ENCODE data around the gene TRIP11. TPM values are rescaled to one million over a fixed set of nuclear protein-coding genes. Genes with fewer than 3 reads are reported as not detected.

Gene TRIP11
- total RNA-seq, 1 donor from 2014 or later = 28.4 TPM

DNA sequence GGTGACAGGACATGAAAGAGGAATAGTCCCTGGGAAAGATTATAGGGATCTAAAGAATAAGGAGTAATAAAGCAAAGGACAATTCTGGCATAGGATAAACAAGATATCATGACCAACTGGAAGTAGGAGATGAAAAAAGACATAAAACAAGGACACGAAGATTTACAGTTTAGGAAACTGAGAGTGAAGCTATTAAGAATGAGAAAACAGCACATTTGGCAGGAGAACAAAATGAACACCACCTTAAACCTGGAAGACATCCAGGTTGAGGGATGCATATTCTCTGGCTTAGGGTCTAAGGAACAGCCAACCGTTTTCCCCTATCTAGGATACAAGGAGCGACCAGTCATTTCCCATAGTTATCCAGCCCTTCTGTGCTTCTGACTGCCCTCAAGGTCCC is 1.9 kb downstream of the TRIP11 start:
- H3K4me1 Mint-ChIP-seq = peaks cover 21% of the 10 kb centered on the region
- TF ChIP-seq EZH2phosphoT487 (IDR thresholded peaks at IDR 0.05) (no peak), EZH2 (IDR thresholded peaks at IDR 0.05) (no peak)
- TF ChIP-seq, protein P1, sequence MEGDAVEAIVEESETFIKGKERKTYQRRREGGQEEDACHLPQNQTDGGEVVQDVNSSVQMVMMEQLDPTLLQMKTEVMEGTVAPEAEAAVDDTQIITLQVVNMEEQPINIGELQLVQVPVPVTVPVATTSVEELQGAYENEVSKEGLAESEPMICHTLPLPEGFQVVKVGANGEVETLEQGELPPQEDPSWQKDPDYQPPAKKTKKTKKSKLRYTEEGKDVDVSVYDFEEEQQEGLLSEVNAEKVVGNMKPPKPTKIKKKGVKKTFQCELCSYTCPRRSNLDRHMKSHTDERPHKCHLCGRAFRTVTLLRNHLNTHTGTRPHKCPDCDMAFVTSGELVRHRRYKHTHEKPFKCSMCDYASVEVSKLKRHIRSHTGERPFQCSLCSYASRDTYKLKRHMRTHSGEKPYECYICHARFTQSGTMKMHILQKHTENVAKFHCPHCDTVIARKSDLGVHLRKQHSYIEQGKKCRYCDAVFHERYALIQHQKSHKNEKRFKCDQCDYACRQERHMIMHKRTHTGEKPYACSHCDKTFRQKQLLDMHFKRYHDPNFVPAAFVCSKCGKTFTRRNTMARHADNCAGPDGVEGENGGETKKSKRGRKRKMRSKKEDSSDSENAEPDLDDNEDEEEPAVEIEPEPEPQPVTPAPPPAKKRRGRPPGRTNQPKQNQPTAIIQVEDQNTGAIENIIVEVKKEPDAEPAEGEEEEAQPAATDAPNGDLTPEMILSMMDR (IDR thresholded peaks at IDR 0.05) = no peak
- no peak overlapping the region for H3K27ac Mint-ChIP-seq
- Histone ChIP-seq H3K27ac (no peak overlapping the region), H3K79me2 (ENCODE audit: low read depth) (peaks cover 76% of the 10 kb centered on the region), H3F3A (ENCODE audit: low read depth) (peaks cover 18% of the 10 kb centered on the region), H3K27me3 (no peaks in the 10 kb centered on the region), H4K20me1 (ENCODE audit: low read depth) (peaks cover 8% of the 10 kb centered on the region), H3K4me1 (peaks cover 12% of the 10 kb centered on the region), H3K9me3 (ENCODE audit: low read depth) (no peaks in the 10 kb centered on the region), H2AFZ (replicated peaks) (no peak overlapping the region), H3K9ac (no peak overlapping the region), H3K36me3 (peaks cover 4% of the 10 kb centered on the region), H3K4me3 (peak overlapping the region; percentile 88), H3K4me2 (peak overlapping the region; percentile 96)
- H3K4me3 Mint-ChIP-seq = peak overlapping the region; percentile 95
- peaks cover 4% of the 10 kb centered on the region for H3K9me3 Mint-ChIP-seq
- no peaks in the 10 kb centered on the region for H3K27me3 Mint-ChIP-seq (ENCODE audit: insufficient read depth, low read depth)
- peaks cover 11% of the 10 kb centered on the region for H3K36me3 Mint-ChIP-seq
- no peak for DNase-seq (ENCODE audit: low spot score)

DNA sequence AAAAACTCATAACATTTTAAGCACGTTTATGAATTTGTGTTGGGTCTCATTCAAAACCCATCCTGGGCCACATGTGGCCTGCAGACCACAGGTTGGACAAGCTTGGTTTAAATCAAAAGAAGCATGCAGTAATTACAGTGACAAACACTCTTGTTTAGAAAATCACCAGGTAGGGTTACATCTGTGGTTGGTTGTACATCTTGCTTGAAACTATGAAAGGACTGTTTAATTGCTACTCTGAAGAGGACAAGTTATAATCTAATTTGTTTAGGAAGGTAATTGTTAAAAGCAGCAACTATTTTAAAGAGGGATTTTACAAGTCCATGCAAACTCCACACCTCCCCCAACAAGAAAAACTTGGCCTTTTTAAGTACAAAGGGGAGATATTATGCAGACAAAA is 4.0 kb downstream of the TRIP11 start:
- Histone ChIP-seq H3K27me3 (no peaks in the 10 kb centered on the region), H3K4me3 (no peak overlapping the region), H3K9ac (no peak overlapping the region), H4K20me1 (ENCODE audit: low read depth) (peaks cover 8% of the 10 kb centered on the region), H3K4me2 (no peak overlapping the region), H2AFZ (replicated peaks) (no peak overlapping the region), H3K79me2 (ENCODE audit: low read depth) (peaks cover 72% of the 10 kb centered on the region), H3F3A (ENCODE audit: low read depth) (peaks cover 18% of the 10 kb centered on the region), H3K36me3 (peaks cover 14% of the 10 kb centered on the region), H3K27ac (no peak overlapping the region), H3K4me1 (peaks cover 12% of the 10 kb centered on the region), H3K9me3 (ENCODE audit: low read depth) (no peaks in the 10 kb centered on the region)
- H3K9me3 Mint-ChIP-seq = peaks cover 4% of the 10 kb centered on the region
- no peak overlapping the region for H3K27ac Mint-ChIP-seq
- H3K4me3 Mint-ChIP-seq = no peak overlapping the region
- peaks cover 20% of the 10 kb centered on the region for H3K4me1 Mint-ChIP-seq
- H3K27me3 Mint-ChIP-seq (ENCODE audit: insufficient read depth, low read depth) = no peaks in the 10 kb centered on the region
- H3K36me3 Mint-ChIP-seq = peaks cover 13% of the 10 kb centered on the region
- TF ChIP-seq EZH2phosphoT487 (IDR thresholded peaks at IDR 0.05) = no peak
- TF ChIP-seq, protein P1 (IDR thresholded peaks at IDR 0.05) = no peak
- no peak for TF ChIP-seq EZH2 (IDR thresholded peaks at IDR 0.05)
- no peak for DNase-seq (ENCODE audit: low spot score)

DNA sequence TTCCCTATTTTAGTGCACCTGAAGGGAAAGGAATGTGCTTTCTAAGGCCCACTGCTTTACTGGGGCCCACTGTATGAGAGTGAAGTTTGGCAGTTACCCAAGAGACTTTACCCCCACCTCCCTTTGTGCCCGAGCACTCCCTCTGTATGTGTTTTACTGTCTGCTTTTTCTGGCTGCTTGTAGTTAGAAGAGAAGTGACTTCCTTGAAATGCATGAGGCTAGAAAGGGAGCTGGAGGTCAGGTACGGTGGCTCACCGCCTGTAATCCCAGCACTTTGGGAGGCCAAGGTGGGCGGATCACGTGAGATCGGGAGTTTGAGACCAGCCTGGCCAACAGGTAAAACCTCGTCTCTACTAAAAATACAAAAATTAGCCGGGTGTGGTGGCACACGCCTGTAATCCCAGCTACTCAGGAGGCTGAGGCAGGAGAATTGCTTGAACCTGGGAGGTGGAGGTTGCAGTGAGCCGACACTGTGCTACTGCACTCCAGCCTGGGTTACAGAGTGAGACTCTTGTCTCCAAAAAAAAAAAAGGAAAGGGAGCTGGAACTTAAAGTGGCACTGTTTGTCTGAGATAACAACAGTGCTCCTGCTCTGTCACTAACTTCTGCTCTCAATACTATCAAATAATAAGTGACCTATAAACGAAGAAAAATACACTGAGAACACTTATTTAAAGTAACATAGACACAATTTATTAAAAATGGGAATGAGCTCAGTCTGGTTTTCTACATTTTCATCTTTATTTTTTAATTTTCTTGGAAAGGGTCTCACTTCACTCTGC is 5.8 kb downstream of the TRIP11 start:
- H4K20me1 ChIP-seq (ENCODE audit: low read depth) = peaks cover 8% of the 10 kb centered on the region
- H3K9ac ChIP-seq = no peak overlapping the region
- H3K27ac ChIP-seq = no peak overlapping the region
- no peak for DNase-seq (ENCODE audit: low spot score)
- no peak overlapping the region for H2AFZ ChIP-seq (replicated peaks)
- no peaks in the 10 kb centered on the region for H3K9me3 ChIP-seq (ENCODE audit: low read depth)
- H3K4me1 Mint-ChIP-seq = peaks cover 17% of the 10 kb centered on the region
- H3K4me2 ChIP-seq = no peak overlapping the region
- H3F3A ChIP-seq (ENCODE audit: low read depth) = peaks cover 3% of the 10 kb centered on the region
- no peak overlapping the region for H3K27ac Mint-ChIP-seq
- H3K4me3 Mint-ChIP-seq = no peak overlapping the region
- H3K36me3 ChIP-seq = peaks cover 14% of the 10 kb centered on the region
- H3K79me2 ChIP-seq (ENCODE audit: low read depth) = peaks cover 65% of the 10 kb centered on the region
- no peaks in the 10 kb centered on the region for H3K27me3 ChIP-seq
- H3K36me3 Mint-ChIP-seq = peaks cover 13% of the 10 kb centered on the region
- peaks cover 12% of the 10 kb centered on the region for H3K4me1 ChIP-seq
- H3K4me3 ChIP-seq = no peak overlapping the region
- no peaks in the 10 kb centered on the region for H3K27me3 Mint-ChIP-seq (ENCODE audit: insufficient read depth, low read depth)
- H3K9me3 Mint-ChIP-seq = peaks cover 4% of the 10 kb centered on the region
- TF ChIP-seq EZH2phosphoT487 (IDR thresholded peaks at IDR 0.05) = no peak
- TF ChIP-seq, protein P1 (IDR thresholded peaks at IDR 0.05) = no peak
